VCaP (cell line): ENCODE measurements around the gene CLINT1.

ENCODE experiments used
- H3K27ac ChIP-seq: fragments of 450-650 bp; 2 replicates; pipeline ENCODE4 v1.5.1; 2017
- CTCF ChIP-seq: fragments of 450-650 bp; conservative IDR thresholded peaks from 2 replicates; pipeline ENCODE4 v1.5.1; 2017; ENCODE audit warnings: mild to moderate bottlenecking, moderate library complexity

CLINT1 gene

GRCh38 chr5:157817928-157818327, 41.0 kb downstream of the CLINT1 start:
- no peak for TF ChIP-seq CTCF

GRCh38 chr5:157817387-157817702, 41.6 kb downstream of the CLINT1 start:
- no peak for TF ChIP-seq CTCF
- H3K27ac ChIP-seq: no peak overlapping the region

More at GRCh38 chr5:157817928-157818327, 41.0 kb downstream of the CLINT1 start:
- H3K27ac ChIP-seq: no peak overlapping the region

GRCh38 chr5:157816682-157817386, 42.1 kb downstream of the CLINT1 start:
- TF ChIP-seq CTCF: peak; percentile 79

GRCh38 chr5:157812086-157812485, 46.9 kb downstream of the CLINT1 start:
- H3K27ac ChIP-seq: no peak overlapping the region

More at GRCh38 chr5:157816682-157817386, 42.1 kb downstream of the CLINT1 start:
- H3K27ac ChIP-seq: no peak overlapping the region

GRCh38 chr5:157808043-157808442, 50.9 kb downstream of the CLINT1 start:
- no peak overlapping the region for H3K27ac ChIP-seq
- TF ChIP-seq CTCF: no peak

More at GRCh38 chr5:157812086-157812485, 46.9 kb downstream of the CLINT1 start:
- no peak for TF ChIP-seq CTCF

- no peak for TF ChIP-seq CTCF
- H3K27ac ChIP-seq: no peak overlapping the region; the same call in 1 of the 2 replicates
Observed at GRCh38 chr5:157802736-157803135, 56.2 kb downstream of the CLINT1 start.

- TF ChIP-seq CTCF: no peak
- H3K27ac ChIP-seq: no peak overlapping the region
Observed at GRCh38 chr5:157800137-157800536, 58.8 kb downstream of the CLINT1 start.
